ENCODE data around the gene DDX5. TPM values are rescaled to one million over a fixed set of nuclear protein-coding genes. Genes with fewer than 3 reads are reported as not detected.

Gene DDX5
- total RNA-seq, 1 experiment from 2014 or later, result 798 TPM

- H3K4me2 ChIP-seq (ENCODE audit: low read length), result no peak overlapping the region
- intact Hi-C loops (cut with micrococcal nuclease), result no loop called here
- H3K79me2 ChIP-seq (ENCODE audit: insufficient read depth, low read length), result no peaks in the 10 kb centered on the region
- H2AFZ ChIP-seq (ENCODE audit: low read depth, low read length, poor library complexity, severe bottlenecking), result no peak overlapping the region
- H3K4me3 ChIP-seq (replicated peaks in 1 of 2; ENCODE audit: low read depth in 1 of 2, low read length in 2 of 2), result no peak overlapping the region
- peaks cover 45 to 76% of the 10 kb centered on the region in 2 experiments for H3K36me3 ChIP-seq (ENCODE audit: control insufficient read depth in 1 of 2, insufficient read depth in 2 of 2, low read length in 2 of 2)
- TF ChIP-seq JUND (IDR thresholded peaks at IDR 0.05), result peak; percentile 14; the same call in 1 of the 2 replicates
- no peak for TF ChIP-seq POLR2A (IDR thresholded peaks at IDR 0.05; ENCODE audit: borderline replicate concordance, extremely low read depth, insufficient read depth, insufficient read length)
- TF ChIP-seq POLR2AphosphoS5 (IDR thresholded peaks at IDR 0.05; ENCODE audit: low read depth, low read length), result peak; percentile 6; the same call in 1 of the 2 replicates
- CTCF ChIA-PET, result no interaction called here
- no peaks in the 10 kb centered on the region for H3K4me1 ChIP-seq (ENCODE audit: control insufficient read depth in 1 of 2, insufficient read depth in 2 of 2, low read length in 2 of 2)
- RAD21 ChIA-PET (ENCODE audit: low non-redundant PET in 1 of 2, low total read pairs in 2 of 2, uncharacterized antibody in 2 of 2, unreplicated experiment in 2 of 2), result interaction anchor here in 1 of 2 experiments (1.0 kb wide), 1 partner anchor 119 kb away, joined by 3 read pairs; no protein-coding TSS in a partner anchor
- no TSS peak for BruUV-seq (replicated peaks)
- peaks cover 6% of the 10 kb centered on the region; the same call in 1 of the 2 replicates for H4K20me1 ChIP-seq (ENCODE audit: insufficient read depth)
- ATAC-seq (peak; percentile 24; the same call in 1 of the 2 replicates), DNase-seq (ENCODE audit: low read depth, low spot score) (no peak)
- H3K9me3 ChIP-seq (ENCODE audit: control insufficient read depth in 1 of 2, insufficient read depth in 1 of 2, low read depth in 1 of 2, low read length in 2 of 2), result no peaks in the 10 kb centered on the region
- H3K27me3 ChIP-seq (ENCODE audit: insufficient read depth, low read length), result no peaks in the 10 kb centered on the region
- H3K9me2 ChIP-seq (ENCODE audit: insufficient read depth), result no peaks in the 10 kb centered on the region
- no peak overlapping the region for H3K9ac ChIP-seq (ENCODE audit: low read length)
- POLR2A ChIA-PET, result interaction anchor here (1.2 kb wide), 1 partner anchor 32 kb away, joined by 7 read pairs; the partner anchor contains the start of genes CEP95 and DDX5
- no peak overlapping the region for H3K27ac ChIP-seq (ENCODE audit: low read depth, low read length)
These were observed 32.5 kb upstream of the DDX5 start for GRCh38 chr17:64538508-64539130.

GRCh38 chr17:64537488-64537887, 31.4 kb upstream of the DDX5 start:
- Histone ChIP-seq H3K27ac (ENCODE audit: low read depth, low read length) (no peak overlapping the region), H3K9me3 (ENCODE audit: control insufficient read depth in 1 of 2, insufficient read depth in 1 of 2, low read depth in 1 of 2, low read length in 2 of 2) (no peaks in the 10 kb centered on the region), H3K4me3 (replicated peaks in 1 of 2; ENCODE audit: low read depth in 1 of 2, low read length in 2 of 2) (no peak overlapping the region), H3K4me2 (ENCODE audit: low read length) (no peak overlapping the region), H3K4me1 (ENCODE audit: control insufficient read depth in 1 of 2, insufficient read depth in 2 of 2, low read length in 2 of 2) (no peaks in the 10 kb centered on the region), H3K27me3 (ENCODE audit: insufficient read depth, low read length) (no peaks in the 10 kb centered on the region), H3K36me3 (ENCODE audit: control insufficient read depth in 1 of 2, insufficient read depth in 2 of 2, low read length in 2 of 2) (peaks cover 47 to 76% of the 10 kb centered on the region in 2 experiments; a peak in 3 of 4 replicates), H3K9ac (ENCODE audit: low read length) (no peak overlapping the region), H4K20me1 (ENCODE audit: insufficient read depth) (peaks cover 6% of the 10 kb centered on the region; the same call in 1 of the 2 replicates), H2AFZ (ENCODE audit: low read depth, low read length, poor library complexity, severe bottlenecking) (no peak overlapping the region), H3K9me2 (ENCODE audit: insufficient read depth) (no peaks in the 10 kb centered on the region), H3K79me2 (ENCODE audit: insufficient read depth, low read length) (no peaks in the 10 kb centered on the region)
- BruUV-seq (replicated peaks), result no TSS peak
- POLR2A ChIA-PET, result interaction anchor here (0.9 kb wide), 1 partner anchor 31 kb away, joined by 5 read pairs; the partner anchor contains the start of genes CEP95 and DDX5
- CTCF ChIA-PET, result no interaction called here
- ATAC-seq (no peak), DNase-seq (ENCODE audit: low read depth, low spot score) (no peak)
- TF ChIP-seq MAX (IDR thresholded peaks at IDR 0.05), result no peak
- no peak for TF ChIP-seq JUND (IDR thresholded peaks at IDR 0.05)
- no peak for TF ChIP-seq EZH2 (IDR thresholded peaks at IDR 0.05)
- no peak for TF ChIP-seq CTCF (IDR thresholded peaks at IDR 0.05 in 2 of 3, conservative IDR thresholded peaks at IDR 0.05 in 1 of 3; ENCODE audit: borderline replicate concordance in 1 of 3, insufficient read depth in 1 of 3, low read depth in 2 of 3, low read length in 2 of 3)
- TF ChIP-seq EZH2phosphoT487 (IDR thresholded peaks at IDR 0.05; ENCODE audit: borderline replicate concordance), result no peak
- TF ChIP-seq POLR2AphosphoS5 (IDR thresholded peaks at IDR 0.05; ENCODE audit: low read depth, low read length), result peak; percentile 2
- TF ChIP-seq SIN3A (IDR thresholded peaks at IDR 0.05; ENCODE audit: low read depth), result no peak
- TF ChIP-seq RAD21 (IDR thresholded peaks at IDR 0.05; ENCODE audit: low read depth), result no peak
- intact Hi-C loops (cut with micrococcal nuclease), result no loop called here
- RAD21 ChIA-PET (ENCODE audit: low non-redundant PET in 1 of 2, low total read pairs in 2 of 2, uncharacterized antibody in 2 of 2, unreplicated experiment in 2 of 2), result no interaction called here
